ENCODE measurements around the gene RUNX3. TPM values are rescaled to one million over a fixed set of nuclear protein-coding genes. Genes with fewer than 3 reads are reported as not detected.

RUNX3 gene
- total RNA-seq, 1 donor from 2014 or later = 0.41 TPM

GRCh38 chr1:24872061-24872850, 57.8 kb downstream of the RUNX3 start:
- Mint-ChIP-seq H3K27me3 (peaks cover 1% of the 10 kb centered on the region), H3K36me3 (no peaks in the 10 kb centered on the region), H3K27ac (no peak overlapping the region), H3K4me1 (ENCODE audit: unreplicated experiment) (peaks cover 1% of the 10 kb centered on the region), H3K9me3 (no peaks in the 10 kb centered on the region), H3K4me3 (no peak overlapping the region)
- TF ChIP-seq, protein P1, sequence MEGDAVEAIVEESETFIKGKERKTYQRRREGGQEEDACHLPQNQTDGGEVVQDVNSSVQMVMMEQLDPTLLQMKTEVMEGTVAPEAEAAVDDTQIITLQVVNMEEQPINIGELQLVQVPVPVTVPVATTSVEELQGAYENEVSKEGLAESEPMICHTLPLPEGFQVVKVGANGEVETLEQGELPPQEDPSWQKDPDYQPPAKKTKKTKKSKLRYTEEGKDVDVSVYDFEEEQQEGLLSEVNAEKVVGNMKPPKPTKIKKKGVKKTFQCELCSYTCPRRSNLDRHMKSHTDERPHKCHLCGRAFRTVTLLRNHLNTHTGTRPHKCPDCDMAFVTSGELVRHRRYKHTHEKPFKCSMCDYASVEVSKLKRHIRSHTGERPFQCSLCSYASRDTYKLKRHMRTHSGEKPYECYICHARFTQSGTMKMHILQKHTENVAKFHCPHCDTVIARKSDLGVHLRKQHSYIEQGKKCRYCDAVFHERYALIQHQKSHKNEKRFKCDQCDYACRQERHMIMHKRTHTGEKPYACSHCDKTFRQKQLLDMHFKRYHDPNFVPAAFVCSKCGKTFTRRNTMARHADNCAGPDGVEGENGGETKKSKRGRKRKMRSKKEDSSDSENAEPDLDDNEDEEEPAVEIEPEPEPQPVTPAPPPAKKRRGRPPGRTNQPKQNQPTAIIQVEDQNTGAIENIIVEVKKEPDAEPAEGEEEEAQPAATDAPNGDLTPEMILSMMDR (conservative IDR thresholded peaks at IDR 0.05) = no peak
- DNase-seq (ENCODE audit: extremely low spot score, unreplicated experiment) = peak; percentile 42

GRCh38 chr1:24871306-24871901, 58.7 kb downstream of the RUNX3 start:
- no peaks in the 10 kb centered on the region for H3K36me3 Mint-ChIP-seq
- H3K9me3 Mint-ChIP-seq = no peaks in the 10 kb centered on the region
- TF ChIP-seq, protein P1 (conservative IDR thresholded peaks at IDR 0.05) = no peak
- H3K4me3 Mint-ChIP-seq = no peak overlapping the region
- H3K27me3 Mint-ChIP-seq = peaks cover 4% of the 10 kb centered on the region
- H3K27ac Mint-ChIP-seq = no peak overlapping the region
- H3K4me1 Mint-ChIP-seq (ENCODE audit: unreplicated experiment) = peaks cover 5% of the 10 kb centered on the region
- peak; percentile 63 for DNase-seq (ENCODE audit: extremely low spot score, unreplicated experiment)

DNA sequence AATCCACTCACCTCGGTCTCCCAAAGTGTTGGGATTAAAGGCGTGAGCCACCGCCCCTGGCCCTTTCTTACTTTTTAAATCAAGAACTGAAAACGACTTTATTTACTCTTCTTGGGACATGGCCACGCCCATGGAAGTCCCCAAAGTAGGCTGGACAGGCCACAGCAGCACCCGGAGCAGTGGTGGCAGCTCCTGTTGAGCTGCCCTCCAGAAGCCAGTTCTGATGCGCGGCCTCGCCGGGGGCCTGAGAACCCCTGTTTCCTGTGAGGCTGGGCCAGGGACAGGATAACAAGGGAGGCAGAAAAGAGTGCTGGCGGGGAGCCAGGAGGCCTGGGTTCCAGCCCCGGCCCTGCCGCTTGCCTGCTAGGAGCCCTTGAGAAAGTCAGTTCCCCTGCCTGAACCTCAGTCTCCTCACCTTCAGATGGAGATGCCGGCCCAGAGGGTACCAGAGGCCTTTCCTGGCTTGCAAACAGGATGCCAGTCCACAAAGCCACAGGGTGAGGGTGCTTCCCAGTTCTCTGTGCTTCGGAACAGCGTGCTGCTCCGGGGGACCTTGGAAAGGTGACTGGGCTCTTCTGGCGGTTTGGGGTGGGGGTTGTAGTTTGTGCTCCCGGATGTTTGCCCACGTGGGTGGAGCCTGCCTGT, 59.4 kb downstream of the RUNX3 start:
- H3K9me3 Mint-ChIP-seq = no peaks in the 10 kb centered on the region
- no peaks in the 10 kb centered on the region for H3K36me3 Mint-ChIP-seq
- peaks cover 4% of the 10 kb centered on the region for H3K27me3 Mint-ChIP-seq
- no peak overlapping the region for H3K4me3 Mint-ChIP-seq
- peak; percentile 62 for DNase-seq (ENCODE audit: extremely low spot score, unreplicated experiment)
- H3K27ac Mint-ChIP-seq = no peak overlapping the region
- H3K4me1 Mint-ChIP-seq (ENCODE audit: unreplicated experiment) = peaks cover 5% of the 10 kb centered on the region
- TF ChIP-seq, protein P1 (conservative IDR thresholded peaks at IDR 0.05) = no peak

- TF ChIP-seq, protein P1 (conservative IDR thresholded peaks at IDR 0.05) = no peak
- Mint-ChIP-seq H3K36me3 (no peaks in the 10 kb centered on the region), H3K9me3 (no peaks in the 10 kb centered on the region), H3K4me1 (ENCODE audit: unreplicated experiment) (peaks cover 19% of the 10 kb centered on the region), H3K27me3 (peaks cover 4% of the 10 kb centered on the region), H3K27ac (no peak overlapping the region), H3K4me3 (no peak overlapping the region)
- peak; percentile 55 for DNase-seq (ENCODE audit: extremely low spot score, unreplicated experiment)
Observed at GRCh38 chr1:24868016-24868875, 61.8 kb downstream of the RUNX3 start.
